ENCODE data around the gene TMEM121. TPM values are rescaled to one million over a fixed set of nuclear protein-coding genes. Genes with fewer than 3 reads are reported as not detected.
A peak's percentile ranks its signal among the peaks of the same experiment; 100 is the strongest.

TMEM121 gene
- total and polyA plus RNA-seq, 2 donors (not counting 1 experiment from before 2014, with no cell fraction given) = 0.99 to 3.7 TPM

- WGBS (ENCODE audit: insufficient coverage) = 57% methylated on average over 14 of the region's 15 CpGs
- H3K4me1 Mint-ChIP-seq = peaks cover 68% of the 10 kb centered on the region
- H3K9me3 Mint-ChIP-seq (ENCODE audit: insufficient read depth) = no peaks in the 10 kb centered on the region
- peak overlapping the region; percentile 12 to 99 for H3K27ac ChIP-seq (ENCODE audit: low read length in 2 of 2)
- peak overlapping the region; percentile 100 for H3K4me2 ChIP-seq (replicated peaks; ENCODE audit: low read depth, low read length, poor library complexity, severe bottlenecking)
- H3K27me3 Mint-ChIP-seq = no peaks in the 10 kb centered on the region
- H3K9ac ChIP-seq (ENCODE audit: low read length) = no peak overlapping the region
- H4K20me1 ChIP-seq (ENCODE audit: control insufficient read depth, insufficient read depth, low read length, poor library complexity, severe bottlenecking) = peaks cover 5% of the 10 kb centered on the region
- H3K27me3 ChIP-seq (replicated peaks in 1 of 4; ENCODE audit: control extremely low read depth in 1 of 4, control insufficient read depth in 3 of 4, insufficient read depth in 4 of 4, low read length in 3 of 4) = peaks cover 0 to 22% (median 9%) of the 10 kb centered on the region in 4 experiments
- H3K4me3 Mint-ChIP-seq = peak overlapping the region; percentile 50
- H3K4me1 ChIP-seq (ENCODE audit: control insufficient read depth in 2 of 2, insufficient read depth in 2 of 2, low read length in 2 of 2) = peaks cover 67 to 88% of the 10 kb centered on the region in 2 donors
- intact Hi-C loops (cut with micrococcal nuclease) = loop anchor here (10.0 kb wide), 1 partner anchor 415 kb away; the partner anchor contains the start of gene GPR132
- no peak overlapping the region for H2AFZ ChIP-seq (ENCODE audit: insufficient read depth, low read depth, low read length, poor library complexity, severe bottlenecking)
- peak overlapping the region; percentile 100 for H3K27ac Mint-ChIP-seq
- no peak overlapping the region for H3K4me3 ChIP-seq (ENCODE audit: control extremely low read depth in 1 of 5, extremely low read depth in 1 of 5, insufficient read depth in 1 of 5, low read depth in 2 of 5, low read length in 4 of 5)
- no peaks in the 10 kb centered on the region for H3K79me2 ChIP-seq (ENCODE audit: control insufficient read depth, insufficient read depth, low read length)
- CTCF ChIA-PET = interaction anchor here (0.7 to 7.3 kb wide), 19 partner anchors 8 to 191 kb away, joined by 3 to 121 read pairs (median 5); partner anchors contain the start of genes BRF1, TEDC1 and TEX22
- H3K9me3 ChIP-seq (ENCODE audit: control extremely low read depth in 1 of 3, control insufficient read depth in 2 of 3, insufficient read depth in 1 of 3, low read length in 2 of 3) = peaks cover 0 to 31% (median 0%) of the 10 kb centered on the region in 3 donors
- TF ChIP-seq EZH2 (IDR thresholded peaks at IDR 0.05; ENCODE audit: borderline replicate concordance, insufficient read depth, low read depth, low read length, poor library complexity, severe bottlenecking) (no peak), CTCF (IDR thresholded peaks at IDR 0.05) (no peak)
- DNase-seq (no peak), ATAC-seq (ENCODE audit: low read depth) (no peak)
- no peaks in the 10 kb centered on the region for H3K36me3 ChIP-seq (replicated peaks in 1 of 2; ENCODE audit: control extremely low read depth in 1 of 2, control insufficient read depth in 1 of 2, extremely low read depth in 1 of 2, insufficient read depth in 2 of 2, low read length in 1 of 2)
- POLR2A ChIA-PET = interaction anchor here (0.6 to 2.7 kb wide), 5 partner anchors 10 to 179 kb away, joined by 3 to 39 read pairs (median 7); partner anchors contain the start of gene BRF1
Observed at GRCh38 chr14:105480199-105480746, 46.1 kb upstream of the TMEM121 start.
